Liver (tissue), 9 donors: ENCODE measurements around the gene FOXN4. TPM values are rescaled to one million over a fixed set of nuclear protein-coding genes. Genes with fewer than 3 reads are reported as not detected.

Experiments used
- DNase-seq: peaks from one replicate; pipeline ENCODE4 v3.0.0-alpha.2; 2017; ENCODE audit warnings: low spot score
- H3K27ac ChIP-seq, 2 donors: one replicate each; pipeline ENCODE4 v1.7.0; 2013; ENCODE audit warnings: inconsistent platforms in 2 of 2, low read length in 2 of 2, control low read depth in 1 of 2, low read depth in 1 of 2, mild to moderate bottlenecking in 1 of 2
- H3K27me3 ChIP-seq, 4 donors: one replicate each; pipeline versions ENCODE4 v1.6.1 to v1.7.0; 2013; ENCODE audit warnings: low read length in 3 of 4, inconsistent platforms in 1 of 4, mild to moderate bottlenecking in 1 of 4, moderate library complexity in 1 of 4; ENCODE audit not compliant: control insufficient read depth in 4 of 4, insufficient read depth in 4 of 4
- H3K36me3 ChIP-seq, 4 donors: one replicate each; pipeline versions ENCODE4 v1.6.1 to v1.7.0; 2013; ENCODE audit warnings: low read length in 3 of 4, mild to moderate bottlenecking in 3 of 4, low read depth in 1 of 4, moderate library complexity in 1 of 4; ENCODE audit not compliant: control insufficient read depth in 4 of 4, insufficient read depth in 3 of 4
- H3K4me1 ChIP-seq, 4 donors: one replicate each; pipeline versions ENCODE4 v1.6.1 to v1.7.0; 2013; ENCODE audit warnings: low read length in 3 of 4, mild to moderate bottlenecking in 3 of 4, moderate library complexity in 1 of 4; ENCODE audit not compliant: control insufficient read depth in 4 of 4, insufficient read depth in 4 of 4
- H3K4me3 ChIP-seq, 3 donors: one replicate each; pipeline versions ENCODE4 v1.6.1 to v1.7.0; 2013; ENCODE audit warnings: low read length in 3 of 3, control low read depth in 1 of 3, low read depth in 1 of 3, mild to moderate bottlenecking in 1 of 3
- H3K9ac ChIP-seq, 2 donors: one replicate each; pipeline ENCODE4 v1.7.0; 2013; ENCODE audit warnings: low read length in 2 of 2, mild to moderate bottlenecking in 2 of 2, moderate library complexity in 2 of 2, control low read depth in 1 of 2, low read depth in 1 of 2
- H3K9me3 ChIP-seq, 4 donors: one replicate each; pipeline versions ENCODE4 v1.6.1 to v1.7.0; 2013; ENCODE audit warnings: low read length in 3 of 4; ENCODE audit not compliant: control insufficient read depth in 4 of 4
- FOXA1 ChIP-seq: IDR thresholded peaks from 2 replicates; pipeline ENCODE4 v1.6.1; 2016; ENCODE audit warnings: antibody characterized with exemption
- HNF4A ChIP-seq, 2 donors: conservative IDR thresholded peaks; 2 replicates each; pipeline ENCODE4 v1.6.1; 2016; ENCODE audit warnings: antibody characterized with exemption in 2 of 2, mild to moderate bottlenecking in 2 of 2
- HNF4G ChIP-seq: IDR thresholded peaks from 2 replicates; pipeline ENCODE4 v1.6.1; 2016; ENCODE audit warnings: antibody characterized with exemption
- JUND ChIP-seq, 2 donors: IDR thresholded peaks; 2 replicates each; pipeline ENCODE4 v1.6.1; 2016; ENCODE audit warnings: antibody characterized with exemption in 2 of 2
- RAD21 ChIP-seq, 2 donors: IDR thresholded peaks; 2 replicates each; pipeline ENCODE4 v1.6.1; 2016; ENCODE audit warnings: antibody characterized with exemption in 2 of 2, mild to moderate bottlenecking in 2 of 2
- RXRA ChIP-seq, 2 donors: IDR thresholded peaks; 2 replicates each; pipeline ENCODE4 v1.6.1; 2017 to 2018; ENCODE audit warnings: antibody characterized with exemption in 2 of 2, mild to moderate bottlenecking in 1 of 2
- TAF1 ChIP-seq: conservative IDR thresholded peaks from 2 replicates; pipeline ENCODE4 v1.6.1; 2016; ENCODE audit warnings: antibody characterized with exemption, mild to moderate bottlenecking
- YY1 ChIP-seq: IDR thresholded peaks from 2 replicates; pipeline ENCODE4 v1.6.1; 2016; ENCODE audit warnings: antibody characterized with exemption, mild to moderate bottlenecking
- WGBS: extraction: QIAGEN DNeasy Blood & Tissue Kit; methylation state at CpG from one replicate; pipeline ENCODE4 v1.1.7; 2013; 5-methylcytosine and 5-hydroxymethylcytosine counted together
- polyA plus RNA-seq, 2 donors: library from polyadenylated mRNA; stranded (reverse) in 1 of 2; unstranded in 1 of 2; fragments of 200-250 nt in 1 of 2; fragments of >200 nt in 1 of 2; fragmentation: Nextera tagmentation in 1 of 2; extraction: Ambion mirVana in 1 of 2; gene quantifications; one replicate each; pipeline versions ENCODE4 v1.2.1 to v1.2.3, GENCODE V29; 2013 to 2015
- total RNA-seq, 2 donors: library from RNA; depleted of rRNA; stranded (reverse); fragments of >200 nt; gene quantifications; one replicate each; pipeline ENCODE4 v1.2.3, GENCODE V29; 2014
- TF ChIP-seq, protein P1 (sequence below): fragments of 150-350 bp; IDR thresholded peaks from 2 replicates; pipeline ENCODE4 v1.5.1; 2017; ENCODE audit warnings: improper control_type of control experiment, low read depth, low read length; ENCODE audit not compliant: missing input control
- TF ChIP-seq, protein P2 (sequence below): IDR thresholded peaks from 2 replicates; pipeline ENCODE4 v1.6.1; 2016; ENCODE audit warnings: antibody characterized with exemption
- TF ChIP-seq, protein P3 (sequence below): IDR thresholded peaks from 2 replicates; pipeline ENCODE4 v1.6.1; 2016; ENCODE audit warnings: antibody characterized with exemption
- donor health status: healthy.
- donor health status: healthy.
- donor health status: healthy.
- donor health status: healthy.
- donor health status: healthy.

Gene FOXN4, protein sequence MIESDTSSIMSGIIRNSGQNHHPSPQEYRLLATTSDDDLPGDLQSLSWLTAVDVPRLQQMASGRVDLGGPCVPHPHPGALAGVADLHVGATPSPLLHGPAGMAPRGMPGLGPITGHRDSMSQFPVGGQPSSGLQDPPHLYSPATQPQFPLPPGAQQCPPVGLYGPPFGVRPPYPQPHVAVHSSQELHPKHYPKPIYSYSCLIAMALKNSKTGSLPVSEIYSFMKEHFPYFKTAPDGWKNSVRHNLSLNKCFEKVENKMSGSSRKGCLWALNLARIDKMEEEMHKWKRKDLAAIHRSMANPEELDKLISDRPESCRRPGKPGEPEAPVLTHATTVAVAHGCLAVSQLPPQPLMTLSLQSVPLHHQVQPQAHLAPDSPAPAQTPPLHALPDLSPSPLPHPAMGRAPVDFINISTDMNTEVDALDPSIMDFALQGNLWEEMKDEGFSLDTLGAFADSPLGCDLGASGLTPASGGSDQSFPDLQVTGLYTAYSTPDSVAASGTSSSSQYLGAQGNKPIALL
- total RNA-seq: not detected
- not detected for polyA plus RNA-seq

DNA sequence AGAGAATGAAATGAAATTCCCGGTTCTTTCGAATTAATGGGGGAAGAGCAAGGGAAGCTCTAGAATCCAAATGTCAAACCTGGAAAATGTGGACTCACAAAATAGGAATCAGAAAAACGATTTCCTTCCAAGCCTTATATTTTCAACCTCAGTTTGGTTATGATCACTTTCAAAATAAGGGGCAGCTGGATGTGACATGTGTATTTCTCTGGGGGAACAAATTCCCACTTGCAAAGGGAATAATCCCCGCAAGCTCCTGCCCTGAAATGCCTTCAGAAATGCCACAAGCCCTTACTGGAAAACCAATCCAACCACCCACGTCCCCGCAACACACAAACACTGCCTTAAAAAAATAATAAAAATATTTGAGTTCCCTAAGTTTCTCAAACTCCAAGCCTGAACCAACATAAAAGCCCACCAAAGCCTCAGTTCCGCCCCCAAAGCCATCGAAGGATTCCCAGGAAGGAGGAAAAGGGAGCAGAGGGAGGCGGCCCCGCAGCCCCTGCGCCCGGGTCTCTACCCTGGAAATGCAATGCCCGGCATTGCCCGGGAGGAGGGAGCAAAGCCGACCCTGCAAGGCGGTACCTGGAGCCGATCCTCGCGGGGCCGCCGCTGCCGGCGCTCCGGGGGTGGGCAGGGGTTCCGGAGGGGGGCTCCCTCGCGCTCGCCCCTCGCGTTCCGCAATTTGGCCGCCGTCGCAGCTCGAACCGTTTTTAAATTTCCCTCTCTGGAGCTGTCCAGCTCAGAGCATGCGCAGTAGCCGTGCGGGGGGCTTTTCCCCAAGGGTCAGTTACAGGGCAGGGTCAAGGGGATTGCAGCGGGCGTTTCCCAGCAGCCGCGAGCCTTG, at the start of gene FOXN4:
FOXN4 (minus strand) TSS at position 751 of the 847 bp plus-strand sequence. CDS start 963 bp downstream, outside the sequence.
- DNase-seq: no peak
- Histone ChIP-seq H3K27me3 (peaks cover 0 to 3% (median 0%) of the 10 kb centered on the region in 4 donors), H3K9ac (no peak within 1 kb of the TSS), H3K4me3 (peak within 1 kb of the TSS in 2 of 3 donors; percentile 3 to 63), H3K4me1 (peaks cover 2 to 21% (median 8%) of the 10 kb centered on the region in 4 donors), H3K27ac (no peak within 1 kb of the TSS), H3K36me3 (no peaks in the 10 kb centered on the region), H3K9me3 (no peaks in the 10 kb centered on the region)
- 13% methylated on average over 43 of the region's 43 CpGs for WGBS
- TF ChIP-seq, protein P1, sequence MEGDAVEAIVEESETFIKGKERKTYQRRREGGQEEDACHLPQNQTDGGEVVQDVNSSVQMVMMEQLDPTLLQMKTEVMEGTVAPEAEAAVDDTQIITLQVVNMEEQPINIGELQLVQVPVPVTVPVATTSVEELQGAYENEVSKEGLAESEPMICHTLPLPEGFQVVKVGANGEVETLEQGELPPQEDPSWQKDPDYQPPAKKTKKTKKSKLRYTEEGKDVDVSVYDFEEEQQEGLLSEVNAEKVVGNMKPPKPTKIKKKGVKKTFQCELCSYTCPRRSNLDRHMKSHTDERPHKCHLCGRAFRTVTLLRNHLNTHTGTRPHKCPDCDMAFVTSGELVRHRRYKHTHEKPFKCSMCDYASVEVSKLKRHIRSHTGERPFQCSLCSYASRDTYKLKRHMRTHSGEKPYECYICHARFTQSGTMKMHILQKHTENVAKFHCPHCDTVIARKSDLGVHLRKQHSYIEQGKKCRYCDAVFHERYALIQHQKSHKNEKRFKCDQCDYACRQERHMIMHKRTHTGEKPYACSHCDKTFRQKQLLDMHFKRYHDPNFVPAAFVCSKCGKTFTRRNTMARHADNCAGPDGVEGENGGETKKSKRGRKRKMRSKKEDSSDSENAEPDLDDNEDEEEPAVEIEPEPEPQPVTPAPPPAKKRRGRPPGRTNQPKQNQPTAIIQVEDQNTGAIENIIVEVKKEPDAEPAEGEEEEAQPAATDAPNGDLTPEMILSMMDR: no peak
- TF ChIP-seq HNF4G (no peak), YY1 (no peak), RAD21 (IDR thresholded peaks at IDR 0.05) (no peak), HNF4A (conservative IDR thresholded peaks at IDR 0.05) (no peak), FOXA1 (no peak), JUND (IDR thresholded peaks at IDR 0.05) (no peak), TAF1 (no peak)

DNA sequence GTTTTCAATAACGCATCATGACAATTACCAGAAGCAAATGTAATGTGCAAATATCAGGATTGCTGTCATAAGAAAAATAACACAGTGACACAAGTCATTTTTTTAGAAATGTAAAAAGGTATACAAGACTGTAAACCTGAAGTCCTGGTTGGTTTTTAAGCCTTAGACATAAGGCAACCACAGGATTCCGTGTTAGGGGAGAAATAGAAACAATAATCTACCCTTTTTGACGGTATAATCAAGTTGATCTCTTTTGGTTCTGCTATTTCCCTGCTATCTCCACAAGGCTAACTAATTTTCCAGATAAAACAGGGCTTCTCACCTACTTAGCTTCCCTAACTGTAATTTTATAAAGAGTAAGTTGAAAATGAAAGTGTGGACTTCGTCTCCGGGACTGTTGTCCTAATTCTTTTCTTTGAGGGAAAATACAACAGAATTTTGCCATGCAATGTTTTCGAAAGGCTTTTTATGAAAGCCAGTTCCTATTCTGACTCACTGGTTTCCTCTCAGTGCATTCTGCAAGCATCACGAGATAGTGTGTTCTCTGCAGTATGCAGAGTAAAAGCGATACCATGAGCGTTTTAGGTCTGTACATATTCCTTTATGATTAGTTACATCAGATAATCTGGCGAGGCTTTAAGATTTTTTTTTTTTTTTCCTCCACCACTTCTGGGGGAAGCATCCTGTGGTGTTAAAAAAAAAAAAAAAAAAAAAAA, 49.2 kb upstream of the FOXN4 start:
- no peak for DNase-seq
- Histone ChIP-seq H3K27ac (no peak overlapping the region), H3K27me3 (no peaks in the 10 kb centered on the region), H3K36me3 (no peaks in the 10 kb centered on the region), H3K9me3 (no peaks in the 10 kb centered on the region), H3K9ac (no peak overlapping the region), H3K4me3 (no peak overlapping the region), H3K4me1 (no peaks in the 10 kb centered on the region)
- WGBS: 67% methylated on average over 10 of the region's 10 CpGs
- TF ChIP-seq, protein P2, sequence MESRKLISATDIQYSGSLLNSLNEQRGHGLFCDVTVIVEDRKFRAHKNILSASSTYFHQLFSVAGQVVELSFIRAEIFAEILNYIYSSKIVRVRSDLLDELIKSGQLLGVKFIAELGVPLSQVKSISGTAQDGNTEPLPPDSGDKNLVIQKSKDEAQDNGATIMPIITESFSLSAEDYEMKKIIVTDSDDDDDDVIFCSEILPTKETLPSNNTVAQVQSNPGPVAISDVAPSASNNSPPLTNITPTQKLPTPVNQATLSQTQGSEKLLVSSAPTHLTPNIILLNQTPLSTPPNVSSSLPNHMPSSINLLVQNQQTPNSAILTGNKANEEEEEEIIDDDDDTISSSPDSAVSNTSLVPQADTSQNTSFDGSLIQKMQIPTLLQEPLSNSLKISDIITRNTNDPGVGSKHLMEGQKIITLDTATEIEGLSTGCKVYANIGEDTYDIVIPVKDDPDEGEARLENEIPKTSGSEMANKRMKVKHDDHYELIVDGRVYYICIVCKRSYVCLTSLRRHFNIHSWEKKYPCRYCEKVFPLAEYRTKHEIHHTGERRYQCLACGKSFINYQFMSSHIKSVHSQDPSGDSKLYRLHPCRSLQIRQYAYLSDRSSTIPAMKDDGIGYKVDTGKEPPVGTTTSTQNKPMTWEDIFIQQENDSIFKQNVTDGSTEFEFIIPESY: no peak

DNA sequence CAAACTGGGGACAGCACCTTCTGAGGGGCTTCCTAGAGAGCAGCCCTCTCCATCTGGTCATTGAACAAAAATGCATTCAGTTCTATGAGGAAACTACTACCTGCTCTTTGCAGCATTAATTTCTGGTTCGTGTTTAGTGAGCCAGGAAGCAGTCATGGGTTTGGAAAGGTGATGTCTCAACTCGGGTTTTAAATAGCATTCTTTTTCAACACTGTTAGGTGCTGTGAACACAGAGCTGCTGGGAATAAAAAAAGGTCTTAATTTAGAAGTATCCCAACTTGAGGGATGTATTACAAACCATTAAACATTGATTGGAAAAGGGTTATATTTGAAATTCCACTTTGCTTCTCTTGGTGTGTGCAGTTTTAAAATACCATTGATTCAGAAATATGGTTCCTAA, 47.9 kb upstream of the FOXN4 start:
- 58% methylated on average over 2 of the region's 2 CpGs for WGBS
- no peaks in the 10 kb centered on the region for H3K27me3 ChIP-seq
- TF ChIP-seq HNF4A (conservative IDR thresholded peaks at IDR 0.05): no peak
- TF ChIP-seq TAF1: no peak
- TF ChIP-seq, protein P1: no peak
- TF ChIP-seq RXRA (IDR thresholded peaks at IDR 0.05): no peak
- no peak for TF ChIP-seq FOXA1
- TF ChIP-seq, protein P2: no peak
- TF ChIP-seq, protein P3, sequence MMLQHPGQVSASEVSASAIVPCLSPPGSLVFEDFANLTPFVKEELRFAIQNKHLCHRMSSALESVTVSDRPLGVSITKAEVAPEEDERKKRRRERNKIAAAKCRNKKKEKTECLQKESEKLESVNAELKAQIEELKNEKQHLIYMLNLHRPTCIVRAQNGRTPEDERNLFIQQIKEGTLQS: no peak

More for the DNA sequence above, 47.9 kb upstream of the FOXN4 start:
- Histone ChIP-seq H3K9ac (no peak overlapping the region), H3K36me3 (no peaks in the 10 kb centered on the region), H3K27ac (no peak overlapping the region), H3K4me3 (no peak overlapping the region), H3K9me3 (no peaks in the 10 kb centered on the region), H3K4me1 (no peaks in the 10 kb centered on the region)
- no peak for DNase-seq
